Spleen (tissue), 11 donors: ENCODE measurements around the gene PALM. TPM values are rescaled to one million over a fixed set of nuclear protein-coding genes. Genes with fewer than 3 reads are reported as not detected.

Source experiments
- DNase-seq: peaks from one replicate; pipeline ENCODE4 v3.0.0-alpha.2; 2020
- H3K27ac ChIP-seq, 8 donors: fragments of 200-600 bp; sonication (generic) in 7 of 8; 1 replicate in 4 of 8; 2 replicates in 4 of 8; pipeline versions ENCODE4 v1.5.0 to v1.8.0; 2016 to 2021; ENCODE audit warnings: inconsistent platforms in 4 of 8, mild to moderate bottlenecking in 4 of 8, moderate library complexity in 1 of 8
- H3K27me3 ChIP-seq, 7 donors: fragments of 200-600 bp; sonication (generic) in 6 of 7; replicated peaks in 1 of 7; 1 replicate in 4 of 7; 2 replicates in 3 of 7; pipeline versions ENCODE4 v1.5.0 to v1.8.0; 2016 to 2021; ENCODE audit warnings: inconsistent platforms in 3 of 7, mild to moderate bottlenecking in 1 of 7
- H3K36me3 ChIP-seq, 6 donors: fragments of 200-600 bp; sonication (generic) in 5 of 6; 1 replicate in 4 of 6; 2 replicates in 2 of 6; pipeline versions ENCODE4 v1.5.0 to v1.8.0; 2016 to 2021; ENCODE audit warnings: inconsistent platforms in 2 of 6
- H3K4me1 ChIP-seq, 6 donors: fragments of 200-600 bp; sonication (generic) in 5 of 6; 1 replicate in 3 of 6; 2 replicates in 3 of 6; pipeline versions ENCODE4 v1.5.0 to v1.8.0; 2016 to 2021; ENCODE audit warnings: inconsistent platforms in 3 of 6
- H3K4me3 ChIP-seq, 8 donors: fragments of 200-600 bp; sonication (generic) in 7 of 8; 1 replicate in 4 of 8; 2 replicates in 4 of 8; pipeline versions ENCODE4 v1.5.0 to v1.8.0; 2016 to 2021; ENCODE audit warnings: inconsistent platforms in 4 of 8, mild to moderate bottlenecking in 4 of 8, moderate library complexity in 2 of 8
- H3K9me3 ChIP-seq, 8 donors: fragments of 200-600 bp; sonication (generic) in 7 of 8; 1 replicate in 4 of 8; 2 replicates in 4 of 8; pipeline versions ENCODE4 v1.5.0 to v1.8.0; 2016 to 2021; ENCODE audit warnings: inconsistent platforms in 4 of 8
- CTCF ChIP-seq, 11 experiments: fragments of 200-600 bp in 7 of 11; fragments of 450-650 bp in 4 of 11; sonication (generic) in 4 of 11; IDR thresholded peaks in 8 of 11; conservative IDR thresholded peaks in 3 of 11; 1 replicate in 7 of 11; 2 replicates in 4 of 11; pipeline versions ENCODE4 v1.4.0 to v1.8.0; 2016 to 2021; ENCODE audit warnings: antibody characterized with exemption in 11 of 11, inconsistent platforms in 4 of 11, mild to moderate bottlenecking in 1 of 11
- POLR2A ChIP-seq, 3 donors: fragments of 450-650 bp; IDR thresholded peaks; one replicate each; pipeline ENCODE4 v1.5.1; 2017; ENCODE audit warnings: antibody characterized with exemption in 3 of 3, mild to moderate bottlenecking in 1 of 3
- POLR2AphosphoS5 ChIP-seq, 3 donors: sonication (generic); formaldehyde crosslinking; IDR thresholded peaks; one replicate each; pipeline ENCODE4 v1.5.1; 2017; ENCODE audit warnings: antibody characterized with exemption in 3 of 3
- WGBS, 5 donors: extraction: QIAGEN DNeasy Blood & Tissue Kit in 3 of 5; methylation state at CpG; one replicate each; pipeline versions ENCODE4 v1.1.5 to v1.1.7; 2013 to 2018; 5-methylcytosine and 5-hydroxymethylcytosine counted together
- intact Hi-C: fragments of 100-400 bp; cut with DNase I; formaldehyde crosslinking; loops from one replicate; pipeline ENCODE4 v1.15.0; 2023; ENCODE audit warnings: low total_unique reads
- polyA plus RNA-seq, 3 donors: library from polyadenylated mRNA; stranded (reverse); fragments of 200-250 nt; gene quantifications; one replicate each; pipeline ENCODE4 v1.2.1, GENCODE V29; 2013
- total RNA-seq, 7 donors: library from RNA; depleted of rRNA in 3 of 7; stranded (reverse); fragments of >200 nt in 3 of 7; fragmentation: NEBNext Ultra II Directional in 4 of 7; extraction: Animal tissue kit (Norgen Biotek cat#: 25700) in 4 of 7; gene quantifications; one replicate each; pipeline versions ENCODE4 v1.1.0 to v1.2.1, GENCODE V29; 2016 to 2021
- donor health status: healthy with polysubstance abuse.
- donor health status: DM: no; HTN: no; CAD: no; lungs with moderate emphysema.
- donor health status: DM: no; HTN: no; CAD: no.
- donor health status: Bipolar disorder and iron deficiency.
- donor health status: healthy.
- donor health status: DM: no; HTN: no; CAD: no.
- donor health status: DM: yes; HTN: yes; CAD: no.

The PALM gene
- total and polyA plus RNA-seq, 10 donors, result 6.0 to 80.1 (median 27.0) TPM

- H3K27ac ChIP-seq, result peak overlapping the region in 4 of 8 donors; percentile 10 to 80 (median 77)
- 87 to 95% (median 88%) methylated on average over 16 of the region's 16 CpGs for WGBS, 5 donors
- H3K27me3 ChIP-seq, result no peaks in the 10 kb centered on the region
- no peak for TF ChIP-seq POLR2A (IDR thresholded peaks at IDR 0.05)
- TF ChIP-seq POLR2AphosphoS5 (IDR thresholded peaks at IDR 0.05), result no peak
- no peak for TF ChIP-seq CTCF (IDR thresholded peaks at IDR 0.05 in 8 of 11, conservative IDR thresholded peaks at IDR 0.05 in 3 of 11)
- intact Hi-C loops, result loop anchor here (10.0 kb wide), 2 partner anchors 137 to 197 kb away; partner anchors contain the start of genes ARID3A and WDR18
- peaks cover 11 to 73% (median 42%) of the 10 kb centered on the region in 6 donors for H3K4me1 ChIP-seq
- H3K9me3 ChIP-seq, result no peaks in the 10 kb centered on the region
- no peak for DNase-seq
- H3K36me3 ChIP-seq, result no peaks in the 10 kb centered on the region
- no peak overlapping the region for H3K4me3 ChIP-seq
These were observed 78.8 kb downstream of the PALM start for GRCh38 chr19:787536-787935.

- TF ChIP-seq CTCF (IDR thresholded peaks at IDR 0.05 in 8 of 11, conservative IDR thresholded peaks at IDR 0.05 in 3 of 11) (no peak), POLR2A (IDR thresholded peaks at IDR 0.05) (no peak), POLR2AphosphoS5 (IDR thresholded peaks at IDR 0.05) (no peak)
- Histone ChIP-seq H3K27me3 (no peaks in the 10 kb centered on the region), H3K27ac (peak overlapping the region; percentile 49 to 84 (median 74)), H3K4me1 (peaks cover 11 to 65% (median 37%) of the 10 kb centered on the region in 6 donors), H3K36me3 (no peaks in the 10 kb centered on the region), H3K4me3 (no peak overlapping the region), H3K9me3 (no peaks in the 10 kb centered on the region)
- 62 to 83% (median 64%) methylated on average over 11 of the region's 11 CpGs for WGBS, 5 donors
- intact Hi-C loops, result loop anchor here (10.0 kb wide), 2 partner anchors 136 to 196 kb away; partner anchors contain the start of genes ARID3A and WDR18
- DNase-seq, result no peak
These were observed 79.9 kb downstream of the PALM start for GRCh38 chr19:788686-788982.

- TF ChIP-seq POLR2A (IDR thresholded peaks at IDR 0.05), result no peak
- TF ChIP-seq CTCF (IDR thresholded peaks at IDR 0.05 in 8 of 11, conservative IDR thresholded peaks at IDR 0.05 in 3 of 11), result no peak
- TF ChIP-seq POLR2AphosphoS5 (IDR thresholded peaks at IDR 0.05), result peak; percentile 52 to 69 (median 66)
- 25 to 37% (median 32%) methylated on average over 31 to 33 of the region's 33 CpGs for WGBS, 5 donors
- Histone ChIP-seq H3K27ac (peak overlapping the region; percentile 49 to 84 (median 74)), H3K4me3 (peak overlapping the region in 1 of 8 donors; percentile 3), H3K9me3 (no peaks in the 10 kb centered on the region), H3K27me3 (no peaks in the 10 kb centered on the region), H3K36me3 (no peaks in the 10 kb centered on the region), H3K4me1 (peaks cover 11 to 60% (median 35%) of the 10 kb centered on the region in 6 donors)
- intact Hi-C loops, result loop anchor here (10.0 kb wide), 2 partner anchors 136 to 196 kb away; partner anchors contain the start of genes ARID3A and WDR18
- no peak for DNase-seq
These were observed 80.4 kb downstream of the PALM start for GRCh38 chr19:788983-789700.

GRCh38 chr19:789701-790060, 80.9 kb downstream of the PALM start:
- Histone ChIP-seq H3K27ac (peak overlapping the region; percentile 49 to 84 (median 74)), H3K4me3 (no peak overlapping the region)
- TF ChIP-seq POLR2A (IDR thresholded peaks at IDR 0.05) (no peak), POLR2AphosphoS5 (IDR thresholded peaks at IDR 0.05) (no peak), CTCF (IDR thresholded peaks at IDR 0.05 in 8 of 11, conservative IDR thresholded peaks at IDR 0.05 in 3 of 11) (no peak)

More at GRCh38 chr19:789701-790060, 80.9 kb downstream of the PALM start:
- Histone ChIP-seq H3K36me3 (no peaks in the 10 kb centered on the region), H3K4me1 (peaks cover 11 to 59% (median 33%) of the 10 kb centered on the region in 6 donors), H3K9me3 (no peaks in the 10 kb centered on the region), H3K27me3 (no peaks in the 10 kb centered on the region)
- intact Hi-C loops, result loop anchor here (10.0 kb wide), 2 partner anchors 135 to 195 kb away; partner anchors contain the start of genes ARID3A and WDR18
- DNase-seq, result no peak
- 58 to 75% (median 68%) methylated on average over 9 of the region's 9 CpGs for WGBS, 5 donors
